ENCODE data around the gene GRK5.

The GRK5 gene

GRCh38 chr10:119406137-119406536 lies 198.8 kb downstream of the GRK5 start:
- TF ChIP-seq CTBP1 (IDR thresholded peaks at IDR 0.05; ENCODE audit: borderline replicate concordance): no peak
- no peak for TF ChIP-seq FOXA1 (IDR thresholded peaks at IDR 0.05)
- TF ChIP-seq SP1 (IDR thresholded peaks at IDR 0.05): no peak
- no peak for TF ChIP-seq NFRKB (IDR thresholded peaks at IDR 0.05)
- TF ChIP-seq LEF1 (IDR thresholded peaks at IDR 0.05; ENCODE audit: borderline replicate concordance): no peak
- no peak for TF ChIP-seq FOXM1 (IDR thresholded peaks at IDR 0.05; ENCODE audit: borderline replicate concordance)
- TF ChIP-seq TARDBP (IDR thresholded peaks at IDR 0.05): no peak
- TF ChIP-seq HDGF (IDR thresholded peaks at IDR 0.05; ENCODE audit: borderline replicate concordance): no peak
- TF ChIP-seq ZNF384 (IDR thresholded peaks at IDR 0.05): no peak
- no peak for TF ChIP-seq L3MBTL2 (conservative IDR thresholded peaks at IDR 0.05)
- no peak for TF ChIP-seq FOXK2 (IDR thresholded peaks at IDR 0.05)
- no peak for TF ChIP-seq ARNT (IDR thresholded peaks at IDR 0.05)
- no peak for TF ChIP-seq PKNOX1 (IDR thresholded peaks at IDR 0.05)
- TF ChIP-seq ELF4 (IDR thresholded peaks at IDR 0.05): no peak
- CTCF ChIA-PET: interaction anchor here (0.6 kb wide), 1 partner anchor 539 kb away, joined by 3 read pairs; no protein-coding TSS in a partner anchor
- no peak for DNase-seq (ENCODE audit: extremely low spot score)
- POLR2A ChIA-PET: no interaction called here

GRCh38 chr10:119406601-119407253 lies 199.4 kb downstream of the GRK5 start:
- TF ChIP-seq ARNT (IDR thresholded peaks at IDR 0.05): no peak
- TF ChIP-seq ELF4 (IDR thresholded peaks at IDR 0.05): no peak
- TF ChIP-seq SP1 (IDR thresholded peaks at IDR 0.05): no peak
- TF ChIP-seq CTBP1 (IDR thresholded peaks at IDR 0.05; ENCODE audit: borderline replicate concordance): no peak
- no peak for TF ChIP-seq L3MBTL2 (conservative IDR thresholded peaks at IDR 0.05)
- no peak for TF ChIP-seq NFRKB (IDR thresholded peaks at IDR 0.05)
- no peak for TF ChIP-seq SUZ12 (IDR thresholded peaks at IDR 0.05)
- no peak for TF ChIP-seq LEF1 (IDR thresholded peaks at IDR 0.05; ENCODE audit: borderline replicate concordance)
- TF ChIP-seq BHLHE40 (IDR thresholded peaks at IDR 0.05; ENCODE audit: borderline replicate concordance): no peak
- TF ChIP-seq FOXM1 (IDR thresholded peaks at IDR 0.05; ENCODE audit: borderline replicate concordance): no peak
- TF ChIP-seq HDGF (IDR thresholded peaks at IDR 0.05; ENCODE audit: borderline replicate concordance): no peak
- TF ChIP-seq FOXK2 (IDR thresholded peaks at IDR 0.05): no peak
- TF ChIP-seq PKNOX1 (IDR thresholded peaks at IDR 0.05): no peak
- DNase-seq (ENCODE audit: extremely low spot score): no peak
- ChIA-PET POLR2A (no interaction called here), CTCF (interaction anchor here (0.6 to 1.0 kb wide), 3 partner anchors 189 to 539 kb away, joined by 3 to 5 read pairs (median 3); no protein-coding TSS in a partner anchor)

GRCh38 chr10:119407254-119407777 lies 199.9 kb downstream of the GRK5 start:
- no peak for DNase-seq (ENCODE audit: extremely low spot score)
- CTCF ChIA-PET: interaction anchor here (0.6 to 1.0 kb wide), 2 partner anchors 188 to 201 kb away, joined by 3 to 5 read pairs; no protein-coding TSS in a partner anchor
- TF ChIP-seq L3MBTL2 (conservative IDR thresholded peaks at IDR 0.05) (no peak), PKNOX1 (IDR thresholded peaks at IDR 0.05) (no peak), CTBP1 (IDR thresholded peaks at IDR 0.05; ENCODE audit: borderline replicate concordance) (no peak), FOXA1 (IDR thresholded peaks at IDR 0.05) (no peak), ARNT (IDR thresholded peaks at IDR 0.05) (no peak), FOXK2 (IDR thresholded peaks at IDR 0.05) (no peak), FOXM1 (IDR thresholded peaks at IDR 0.05; ENCODE audit: borderline replicate concordance) (no peak), SP1 (IDR thresholded peaks at IDR 0.05) (no peak), TARDBP (IDR thresholded peaks at IDR 0.05) (no peak), HDGF (IDR thresholded peaks at IDR 0.05; ENCODE audit: borderline replicate concordance) (no peak), ELF4 (IDR thresholded peaks at IDR 0.05) (no peak), BHLHE40 (IDR thresholded peaks at IDR 0.05; ENCODE audit: borderline replicate concordance) (no peak), LEF1 (IDR thresholded peaks at IDR 0.05; ENCODE audit: borderline replicate concordance) (no peak), ZNF384 (IDR thresholded peaks at IDR 0.05) (no peak), NFRKB (IDR thresholded peaks at IDR 0.05) (no peak), SUZ12 (IDR thresholded peaks at IDR 0.05) (no peak)
- POLR2A ChIA-PET: no interaction called here

- CTCF ChIA-PET: no interaction called here
Observed at GRCh38 chr10:119408072-119408471, 200.7 kb downstream of the GRK5 start.

More at GRCh38 chr10:119408072-119408471, 200.7 kb downstream of the GRK5 start:
- POLR2A ChIA-PET: no interaction called here
- TF ChIP-seq L3MBTL2 (conservative IDR thresholded peaks at IDR 0.05) (no peak), CTBP1 (IDR thresholded peaks at IDR 0.05; ENCODE audit: borderline replicate concordance) (no peak), BHLHE40 (IDR thresholded peaks at IDR 0.05; ENCODE audit: borderline replicate concordance) (no peak), ARNT (IDR thresholded peaks at IDR 0.05) (no peak), ZNF384 (IDR thresholded peaks at IDR 0.05) (no peak), SUZ12 (IDR thresholded peaks at IDR 0.05) (no peak), SP1 (IDR thresholded peaks at IDR 0.05) (no peak), FOXM1 (IDR thresholded peaks at IDR 0.05; ENCODE audit: borderline replicate concordance) (no peak), ELF4 (IDR thresholded peaks at IDR 0.05) (no peak), TARDBP (IDR thresholded peaks at IDR 0.05) (no peak), FOXA1 (IDR thresholded peaks at IDR 0.05) (no peak), PKNOX1 (IDR thresholded peaks at IDR 0.05) (no peak), LEF1 (IDR thresholded peaks at IDR 0.05; ENCODE audit: borderline replicate concordance) (no peak), NFRKB (IDR thresholded peaks at IDR 0.05) (no peak), FOXK2 (IDR thresholded peaks at IDR 0.05) (no peak)
- no peak for DNase-seq (ENCODE audit: extremely low spot score)

Measured in HEK293T (cell line).